Posterior vena cava (tissue), 2 donors: ENCODE results near the gene UBA1. TPM values are rescaled to one million over a fixed set of nuclear protein-coding genes. Genes with fewer than 3 reads are reported as not detected.

ENCODE experiments used
- DNase-seq: peaks from one replicate; pipeline ENCODE4 v3.0.0-alpha.2; 2020; ENCODE audit warnings: low spot score
- intact Hi-C, 2 donors: fragments of 100-400 bp; cut with DNase I; formaldehyde crosslinking; loops; one replicate each; pipeline versions ENCODE4 v1.14.1 to v1.14.2; 2022 to 2023
- total RNA-seq, 2 donors: library from RNA; stranded (reverse); fragmentation: NEBNext Ultra II Directional; extraction: Animal tissue kit (Norgen Biotek cat#: 25700); gene quantifications; one replicate each; pipeline ENCODE4 v1.2.1, GENCODE V29; 2021
- donor health status: DM: yes; HTN: yes; CAD: no.
- donor health status: DM: yes; HTN: yes; CAD: no.

Gene UBA1
- total RNA-seq, 2 donors from 2014 or later = 151 to 179 TPM

DNA sequence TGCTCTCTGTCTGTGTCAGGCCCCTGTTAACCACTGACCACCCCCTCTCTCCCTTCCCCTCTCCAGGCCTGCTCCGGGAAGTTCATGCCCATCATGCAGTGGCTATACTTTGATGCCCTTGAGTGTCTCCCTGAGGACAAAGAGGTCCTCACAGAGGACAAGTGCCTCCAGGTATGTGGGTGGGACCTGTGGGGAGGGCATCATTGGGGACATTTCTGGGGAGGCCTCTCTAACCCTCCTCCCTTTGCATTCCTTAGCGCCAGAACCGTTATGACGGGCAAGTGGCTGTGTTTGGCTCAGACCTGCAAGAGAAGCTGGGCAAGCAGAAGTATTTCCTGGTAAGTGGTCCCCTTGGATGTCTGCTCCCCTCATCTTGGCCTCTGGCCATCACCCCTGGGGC lies 9.2 kb downstream of the UBA1 start:
- DNase-seq = no peak
- intact Hi-C loops = loop anchor here in 1 of 2 donors (5.0 kb wide), 1 partner anchor 319 kb away; no protein-coding TSS in a partner anchor

DNA sequence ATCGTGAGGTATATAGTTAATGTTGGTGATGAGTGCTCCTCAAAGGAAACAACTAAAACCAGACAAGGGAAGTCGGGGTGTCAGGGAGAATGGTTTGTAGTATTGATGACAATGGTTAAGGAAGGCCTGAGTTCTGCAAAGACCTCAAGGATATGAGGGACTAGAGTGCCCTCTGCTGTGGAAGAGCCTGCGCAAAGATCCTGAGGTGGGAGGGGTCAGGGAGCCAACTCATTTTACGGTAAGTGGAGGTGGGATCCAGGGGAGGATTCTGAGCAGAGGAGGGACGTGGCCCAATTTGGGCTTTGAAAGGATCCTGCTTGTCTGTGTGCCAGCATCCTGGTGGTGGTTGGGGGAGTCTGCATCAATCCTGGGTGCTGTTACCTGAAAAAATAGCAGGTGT lies 11.3 kb downstream of the UBA1 start:
- no peak for DNase-seq
- intact Hi-C loops = loop anchor here in 1 of 2 donors (5.0 kb wide), 1 partner anchor 317 kb away; no protein-coding TSS in a partner anchor

DNA sequence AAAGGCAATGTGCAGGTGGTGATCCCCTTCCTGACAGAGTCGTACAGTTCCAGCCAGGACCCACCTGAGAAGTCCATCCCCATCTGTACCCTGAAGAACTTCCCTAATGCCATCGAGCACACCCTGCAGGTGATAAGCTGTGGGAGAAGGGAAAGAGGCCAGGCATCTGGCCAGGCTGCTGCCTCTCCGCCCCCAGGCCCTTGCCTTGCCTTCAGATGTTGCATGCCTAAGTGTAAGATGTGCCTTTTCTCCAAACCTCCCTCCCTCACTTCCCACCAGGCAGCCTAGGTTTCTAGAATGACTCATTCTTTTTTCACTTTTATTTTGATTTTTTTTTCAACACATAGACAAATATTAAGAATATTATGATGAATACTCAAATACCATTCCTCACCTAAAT lies 12.7 kb downstream of the UBA1 start:
- intact Hi-C loops = no loop called here
- no peak for DNase-seq

DNA sequence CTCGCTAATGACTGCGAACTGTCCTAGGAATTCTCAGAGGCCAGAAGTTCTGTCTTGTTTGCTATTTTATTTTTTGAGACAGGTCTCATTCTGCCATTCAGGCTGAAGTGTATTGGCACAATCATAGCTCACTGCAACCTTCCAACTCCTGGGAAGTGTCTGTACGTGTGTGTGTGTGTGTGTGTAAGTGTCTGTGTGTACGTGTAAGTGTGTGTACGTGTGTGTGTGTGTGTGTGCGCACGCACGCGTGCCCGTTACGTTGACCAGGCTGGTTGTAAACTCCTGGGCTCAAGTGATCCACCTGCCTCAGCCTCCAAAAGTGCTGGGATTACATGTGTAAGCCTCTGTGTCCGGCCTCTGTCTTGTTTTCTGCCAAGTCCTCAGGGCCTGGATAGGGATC lies 14.5 kb downstream of the UBA1 start:
- DNase-seq = no peak
- intact Hi-C loops = no loop called here

DNA sequence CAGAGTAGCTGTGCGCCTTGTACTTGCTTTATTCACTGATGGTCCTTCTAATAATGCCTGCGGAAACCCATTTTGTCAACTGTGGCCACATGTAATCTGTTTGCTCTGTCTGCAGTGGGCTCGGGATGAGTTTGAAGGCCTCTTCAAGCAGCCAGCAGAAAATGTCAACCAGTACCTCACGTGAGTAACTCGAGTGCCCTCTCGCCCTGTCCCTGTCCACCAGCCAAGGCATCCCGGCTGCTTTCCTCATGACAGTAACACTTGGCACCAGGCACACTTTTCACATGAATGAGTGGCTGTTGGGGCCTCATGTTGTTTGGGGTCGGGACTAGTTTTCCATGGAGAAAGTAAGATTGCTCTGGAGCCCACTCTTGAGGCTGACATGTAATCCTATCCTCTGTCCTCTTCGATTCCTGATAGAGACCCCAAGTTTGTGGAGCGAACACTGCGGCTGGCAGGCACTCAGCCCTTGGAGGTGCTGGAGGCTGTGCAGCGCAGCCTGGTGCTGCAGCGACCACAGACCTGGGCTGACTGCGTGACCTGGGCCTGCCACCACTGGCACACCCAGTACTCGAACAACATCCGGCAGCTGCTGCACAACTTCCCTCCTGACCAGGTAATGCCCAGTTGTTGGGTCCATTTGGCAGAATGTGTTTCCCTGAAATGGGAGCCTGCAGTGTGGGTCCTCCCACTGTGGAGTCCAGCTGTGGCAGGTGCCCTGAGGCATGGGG lies 16.0 kb downstream of the UBA1 start:
- intact Hi-C loops = no loop called here
- peak; percentile 58 for DNase-seq

DNA sequence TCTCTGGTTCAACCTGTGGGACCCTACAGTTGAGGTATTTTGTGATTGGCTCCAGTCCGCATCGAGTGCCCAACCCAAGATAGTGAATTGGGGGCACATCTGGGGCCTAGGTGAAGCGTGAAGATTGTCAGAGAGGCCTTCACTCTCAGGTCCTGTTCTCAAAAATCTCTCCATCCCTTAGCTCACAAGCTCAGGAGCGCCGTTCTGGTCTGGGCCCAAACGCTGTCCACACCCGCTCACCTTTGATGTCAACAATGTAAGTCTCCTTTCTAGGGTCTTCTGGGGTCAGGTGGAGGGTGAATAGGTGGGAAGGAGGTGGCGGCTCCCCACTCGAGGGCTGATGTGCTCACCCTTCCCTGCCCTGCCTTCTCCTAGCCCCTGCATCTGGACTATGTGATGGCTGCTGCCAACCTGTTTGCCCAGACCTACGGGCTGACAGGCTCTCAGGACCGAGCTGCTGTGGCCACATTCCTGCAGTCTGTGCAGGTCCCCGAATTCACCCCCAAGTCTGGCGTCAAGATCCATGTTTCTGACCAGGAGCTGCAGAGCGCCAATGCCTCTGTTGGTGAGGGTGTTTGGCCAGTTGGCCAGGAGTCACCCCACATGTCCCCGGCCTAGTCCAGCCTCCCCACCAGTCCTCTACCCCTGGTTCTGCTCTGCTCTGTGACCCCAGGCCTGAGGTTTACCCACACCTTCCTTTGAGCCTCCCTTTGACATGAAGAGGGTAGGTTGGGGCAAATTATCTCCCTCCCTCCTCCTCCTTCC lies 17.2 kb downstream of the UBA1 start:
- DNase-seq = peak; percentile 75
- intact Hi-C loops = no loop called here

DNA sequence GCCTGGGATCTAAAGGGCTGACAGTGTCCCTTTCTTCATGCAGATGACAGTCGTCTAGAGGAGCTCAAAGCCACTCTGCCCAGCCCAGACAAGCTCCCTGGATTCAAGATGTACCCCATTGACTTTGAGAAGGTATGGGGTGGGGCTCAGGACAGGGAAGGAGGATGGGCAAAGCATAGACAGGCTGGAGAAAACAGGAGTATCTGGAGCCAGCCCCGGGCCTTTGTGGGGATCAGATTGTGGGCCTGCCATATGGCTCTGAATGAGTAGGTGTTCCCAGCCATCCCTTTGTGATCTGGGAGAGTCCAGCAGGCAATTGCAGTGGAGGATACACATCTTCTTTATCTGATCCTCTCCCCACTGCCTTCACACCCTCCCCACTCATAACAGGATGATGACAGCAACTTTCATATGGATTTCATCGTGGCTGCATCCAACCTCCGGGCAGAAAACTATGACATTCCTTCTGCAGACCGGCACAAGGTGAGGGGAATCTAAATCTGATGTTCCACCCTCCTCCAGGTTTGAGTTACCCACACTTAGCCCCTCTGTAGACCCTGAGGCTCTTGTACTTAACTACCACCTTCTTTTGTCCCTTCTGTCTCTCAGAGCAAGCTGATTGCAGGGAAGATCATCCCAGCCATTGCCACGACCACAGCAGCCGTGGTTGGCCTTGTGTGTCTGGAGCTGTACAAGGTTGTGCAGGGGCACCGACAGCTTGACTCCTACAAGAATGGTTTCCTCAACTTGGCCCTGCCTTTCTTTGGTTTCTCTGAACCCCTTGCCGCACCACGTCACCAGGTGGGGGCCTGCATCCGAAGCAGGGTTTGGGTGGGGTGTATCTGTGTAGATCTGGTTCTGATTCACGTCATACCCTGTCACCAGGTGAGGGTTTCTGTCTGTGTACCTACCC lies 19.0 kb downstream of the UBA1 start:
- intact Hi-C loops = no loop called here
- DNase-seq = peak; percentile 66

DNA sequence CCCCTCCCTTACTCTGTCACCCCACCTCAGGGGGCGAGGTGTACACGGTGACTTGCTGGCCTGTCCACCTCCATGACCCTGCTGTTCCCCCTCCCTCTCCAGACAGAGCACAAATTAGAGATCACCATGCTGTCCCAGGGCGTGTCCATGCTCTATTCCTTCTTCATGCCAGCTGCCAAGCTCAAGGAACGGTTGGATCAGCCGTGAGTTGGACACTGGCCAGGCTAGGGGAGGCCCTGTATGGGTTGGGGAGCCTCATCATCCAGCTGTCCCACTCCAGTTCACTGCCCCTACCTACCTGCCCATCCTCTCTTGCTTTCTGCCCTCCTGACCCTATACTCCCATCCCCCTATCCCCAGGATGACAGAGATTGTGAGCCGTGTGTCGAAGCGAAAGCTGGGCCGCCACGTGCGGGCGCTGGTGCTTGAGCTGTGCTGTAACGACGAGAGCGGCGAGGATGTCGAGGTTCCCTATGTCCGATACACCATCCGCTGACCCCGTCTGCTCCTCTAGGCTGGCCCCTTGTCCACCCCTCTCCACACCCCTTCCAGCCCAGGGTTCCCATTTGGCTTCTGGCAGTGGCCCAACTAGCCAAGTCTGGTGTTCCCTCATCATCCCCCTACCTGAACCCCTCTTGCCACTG lies 20.9 kb downstream of the UBA1 start:
- DNase-seq = peak; percentile 79
- intact Hi-C loops = no loop called here

DNA sequence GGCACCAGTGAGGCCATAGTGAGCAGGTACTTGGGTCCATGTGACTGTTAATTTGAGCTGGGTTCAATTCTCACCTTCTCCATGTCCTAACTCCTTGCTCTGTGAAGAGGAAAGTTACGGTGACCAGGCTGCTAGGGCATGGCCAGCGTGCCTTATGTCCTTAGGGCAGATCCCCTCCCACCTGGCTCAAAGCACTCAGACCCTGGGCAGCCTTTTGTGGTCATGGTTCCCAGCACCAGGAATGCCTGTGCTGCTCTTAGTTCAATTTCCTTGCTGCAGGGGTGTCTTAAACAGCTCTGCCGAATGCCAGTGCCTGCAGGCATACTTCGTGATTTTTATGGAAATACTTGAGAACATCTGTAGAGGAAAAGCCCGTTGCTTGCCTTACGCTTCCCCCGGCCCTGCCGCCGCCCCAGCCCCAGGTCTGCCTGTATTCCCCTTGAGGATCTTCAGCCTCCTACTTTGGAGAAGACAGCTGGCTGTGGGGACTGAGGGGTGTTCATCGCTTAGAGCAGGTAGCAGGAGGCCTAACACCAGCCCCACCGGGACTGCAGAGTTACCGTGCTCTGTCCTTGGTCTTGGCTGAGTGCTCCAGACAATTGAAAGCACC lies 21.8 kb downstream of the UBA1 start:
- intact Hi-C loops = no loop called here
- peak; percentile 67 for DNase-seq

DNA sequence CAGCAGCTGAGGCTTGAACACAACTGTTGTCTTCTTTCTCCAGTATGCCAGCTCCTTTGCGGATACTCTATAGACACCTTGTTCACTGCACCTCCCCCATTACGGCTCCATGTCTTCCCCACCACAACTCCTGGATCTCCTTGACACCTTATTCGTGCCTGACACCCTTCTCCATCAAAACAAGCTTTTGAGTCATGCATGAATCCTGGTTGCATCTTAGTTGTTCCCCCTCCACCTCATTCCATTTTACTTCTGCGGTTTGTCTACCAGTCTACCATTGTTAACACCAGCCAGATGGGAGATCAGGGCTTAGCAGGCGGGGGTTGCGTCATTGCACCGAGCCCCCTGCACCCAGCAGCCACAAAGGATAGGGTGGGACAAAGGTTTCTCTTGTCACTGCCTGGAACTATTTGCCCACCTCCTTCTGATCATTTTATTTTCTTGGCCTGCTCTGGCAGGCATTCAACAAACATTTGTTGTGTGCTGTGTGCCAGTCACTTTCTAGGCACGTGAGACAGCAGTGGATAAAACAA lies 22.8 kb downstream of the UBA1 start:
- peak; percentile 42 for DNase-seq
- intact Hi-C loops = no loop called here

DNA sequence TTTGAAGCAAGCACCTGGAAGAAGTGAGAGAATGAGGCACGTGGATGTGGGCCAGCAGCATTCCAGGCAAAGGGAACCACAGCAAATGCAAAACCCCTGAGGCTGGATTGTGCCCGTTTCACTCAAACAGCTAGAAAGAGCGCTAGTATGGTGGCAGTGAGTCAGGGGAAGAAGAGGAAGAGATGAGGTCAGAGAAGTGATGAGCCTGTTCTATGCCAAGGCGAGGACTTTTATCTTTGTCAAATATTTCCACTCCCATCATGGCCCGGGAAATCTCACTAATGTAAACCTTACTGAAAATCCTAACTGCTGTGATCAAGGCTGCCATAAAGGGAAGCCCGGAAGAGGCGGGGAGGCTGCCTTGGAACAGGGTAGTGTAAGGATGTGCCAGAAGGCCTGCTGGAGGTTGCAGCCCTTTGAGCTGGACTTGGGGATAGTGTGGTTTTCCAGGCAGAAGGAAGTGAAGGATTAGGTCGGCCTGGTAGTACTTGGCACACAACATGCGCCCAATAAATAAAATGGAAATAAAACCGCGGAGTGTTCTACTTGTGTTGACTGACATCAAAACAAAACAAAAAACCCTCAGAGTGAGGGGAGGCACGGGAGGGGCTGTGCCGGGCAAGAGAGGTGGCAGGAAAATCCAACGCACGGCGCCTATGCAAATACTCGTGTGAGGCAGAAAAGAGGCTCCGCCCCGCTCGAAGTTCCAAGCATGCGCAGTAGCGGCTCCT lies 23.7 kb downstream of the UBA1 start:
- intact Hi-C loops = no loop called here
- DNase-seq = peak; percentile 83

DNA sequence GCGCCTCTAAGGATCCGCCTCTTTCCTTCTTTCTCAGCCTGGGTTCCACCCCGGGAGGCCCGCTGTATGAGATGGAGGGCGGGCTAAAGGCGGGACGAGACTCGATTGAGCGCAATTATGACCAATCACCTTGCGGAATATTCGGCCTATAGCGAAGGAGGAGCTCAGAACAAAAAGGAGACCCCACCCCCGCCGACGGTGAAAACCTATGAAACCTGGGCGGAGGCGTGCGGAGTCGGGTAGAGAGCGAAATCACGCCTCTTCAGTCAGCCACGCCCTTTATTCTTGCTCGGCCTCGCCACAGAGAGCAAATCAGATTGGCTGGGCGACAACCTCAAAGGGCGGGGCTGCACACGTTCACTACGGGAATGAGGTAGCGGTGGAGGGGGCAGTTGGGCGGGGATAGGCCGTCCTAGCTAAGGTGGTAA lies 24.2 kb downstream of the UBA1 start:
- peak; percentile 99 for DNase-seq
- intact Hi-C loops = no loop called here

DNA sequence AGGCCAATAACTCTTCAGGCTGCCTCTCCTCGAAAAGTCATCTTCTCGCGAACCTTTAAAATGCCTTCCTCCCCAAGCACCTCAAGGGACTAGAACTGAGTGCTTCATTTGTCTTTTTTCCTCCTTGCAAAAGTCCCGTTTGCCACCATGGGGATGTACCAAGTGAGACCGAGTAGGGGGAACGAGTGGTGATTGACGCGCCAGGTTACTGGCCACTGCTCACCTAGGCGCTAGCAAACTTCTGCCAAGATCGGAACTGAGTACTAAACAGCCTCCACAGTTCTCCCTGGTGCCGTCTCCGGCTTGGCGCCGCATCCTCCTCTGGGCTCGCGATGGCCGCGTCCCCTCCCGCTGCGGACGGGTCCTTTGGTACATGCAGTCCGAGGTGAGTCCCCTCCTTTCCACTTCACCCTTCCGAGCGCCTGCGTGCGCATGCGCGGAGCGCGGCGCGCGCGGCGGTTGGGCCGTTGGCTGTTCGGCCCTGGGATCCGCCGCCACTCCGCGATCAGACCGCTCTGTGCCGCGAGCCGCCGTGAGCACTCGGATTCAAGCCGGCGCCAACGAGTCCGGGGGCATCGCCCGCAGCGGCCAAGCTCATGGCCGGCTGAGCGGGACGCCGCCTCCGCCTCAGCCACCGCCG lies 24.8 kb downstream of the UBA1 start, which contains the start of gene CDK16:
CDK16 (plus strand) TSS at position 402 of the 640 bp plus-strand sequence. CDS start 4,877 bp downstream, outside the sequence.
- peak; percentile 94 for DNase-seq
- intact Hi-C loops = no loop called here

DNA sequence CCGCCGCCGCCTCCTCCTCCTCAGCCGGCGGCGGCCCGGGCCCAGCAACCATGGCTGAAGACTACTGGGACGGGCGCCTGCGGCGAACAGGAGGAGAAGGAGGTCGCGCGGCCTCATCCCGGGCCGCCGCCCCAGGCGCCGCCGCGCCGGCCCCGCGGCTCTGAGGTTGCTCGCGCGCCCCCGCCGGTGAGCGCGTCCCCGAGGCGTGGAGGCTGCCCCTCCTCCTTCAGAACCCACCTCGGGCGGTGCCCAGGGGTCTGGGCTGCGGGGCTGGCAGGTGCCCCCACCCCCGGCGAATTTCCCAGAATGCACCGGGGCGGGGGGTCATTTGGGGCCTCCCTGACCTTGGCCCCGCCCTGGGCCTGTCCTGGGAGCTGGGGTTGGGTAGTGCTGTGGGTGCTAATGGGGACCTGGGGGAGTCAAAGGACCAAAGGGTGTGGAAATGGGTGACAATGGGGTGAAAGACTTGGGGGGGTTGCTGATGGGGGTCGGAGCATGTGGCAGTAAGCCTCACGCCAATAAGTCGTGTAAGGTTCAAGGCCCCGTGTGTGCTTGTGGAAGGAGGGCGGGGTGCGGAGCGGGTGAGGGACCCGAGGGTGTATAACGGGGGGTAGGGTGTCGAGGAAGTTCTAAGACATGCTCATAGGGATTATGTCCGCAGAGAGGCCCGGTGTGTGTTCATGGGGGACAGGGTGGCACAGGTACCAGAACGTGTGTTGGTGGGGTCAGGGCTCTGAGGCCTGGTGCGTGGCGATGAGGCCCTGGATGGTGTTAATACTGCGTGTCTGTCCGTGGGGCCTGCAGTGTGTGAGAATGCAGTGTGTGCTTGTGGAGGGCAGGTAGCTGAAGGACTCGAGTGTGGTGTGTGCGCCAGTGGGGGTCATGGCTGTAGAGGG lies 25.5 kb downstream of the UBA1 start:
- intact Hi-C loops = no loop called here
- peak; percentile 84 for DNase-seq

DNA sequence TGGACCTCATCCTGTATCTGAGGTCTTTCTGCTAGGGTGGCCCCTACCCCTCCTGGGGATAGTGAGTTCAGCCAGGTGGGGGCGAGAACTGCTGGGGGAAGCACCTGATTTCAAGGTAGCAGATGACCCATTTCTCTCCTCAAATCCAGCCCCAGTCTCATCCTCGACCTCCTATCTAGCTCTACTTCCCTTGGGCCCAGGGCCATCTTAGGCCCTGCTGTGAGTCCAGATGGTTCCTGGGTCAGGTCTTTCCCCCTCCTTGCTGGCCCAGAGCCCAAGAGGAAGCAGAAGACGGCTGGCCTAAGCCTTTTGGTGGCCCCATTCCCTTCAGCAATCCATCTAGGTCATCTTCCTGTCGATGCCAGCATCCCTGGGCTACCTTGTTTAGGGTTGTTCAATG lies 28.1 kb downstream of the UBA1 start:
- peak; percentile 18 for DNase-seq

DNA sequence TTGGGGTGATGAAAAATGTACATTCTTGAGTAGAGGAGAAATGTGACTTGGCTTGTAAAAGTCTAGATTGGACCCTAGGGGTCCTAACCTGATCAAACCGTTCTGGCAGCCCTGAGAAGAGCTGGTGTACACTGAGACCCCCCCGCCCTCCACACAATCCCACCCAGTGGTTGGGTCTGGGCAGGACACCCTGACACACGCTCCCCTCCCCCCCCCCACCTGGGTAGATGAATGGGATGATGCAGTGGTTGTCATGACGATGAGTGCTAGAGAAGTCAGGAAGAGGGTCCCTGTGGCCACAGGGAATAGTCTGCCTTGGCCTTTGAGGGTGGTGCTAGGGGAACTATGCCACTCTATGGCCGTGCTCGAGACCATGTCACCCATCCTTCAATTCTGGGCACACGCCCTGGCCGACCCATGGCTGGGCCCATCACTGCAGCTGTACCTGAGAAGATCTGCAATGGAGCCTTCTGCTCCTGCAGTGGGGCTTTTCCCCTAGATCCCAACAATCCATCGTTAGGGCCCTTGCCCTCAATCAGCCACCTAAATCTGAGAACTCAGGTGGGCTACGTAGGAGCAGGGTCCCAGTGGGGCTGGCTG lies 29.2 kb downstream of the UBA1 start:
- peak; percentile 38 for DNase-seq
- intact Hi-C loops = no loop called here

More for the DNA sequence above, 28.1 kb downstream of the UBA1 start:
- intact Hi-C loops = loop anchor here in 1 of 2 donors (2.0 kb wide), 1 partner anchor 65 kb away; no protein-coding TSS in a partner anchor
